Measurements from ENCODE around the gene MTHFR.
"Not testable (repeated sequence)": the region's sequence is repeated elsewhere in the genome, so short reads cannot be mapped to it uniquely, and the experiment has no call there.

MTHFR gene

GRCh38 chr1:11833900-11834299 is 28.1 kb upstream of the MTHFR start:
- no peak for DNase-seq (ENCODE audit: low read depth in 4 of 4, low spot score in 1 of 4)

DNA sequence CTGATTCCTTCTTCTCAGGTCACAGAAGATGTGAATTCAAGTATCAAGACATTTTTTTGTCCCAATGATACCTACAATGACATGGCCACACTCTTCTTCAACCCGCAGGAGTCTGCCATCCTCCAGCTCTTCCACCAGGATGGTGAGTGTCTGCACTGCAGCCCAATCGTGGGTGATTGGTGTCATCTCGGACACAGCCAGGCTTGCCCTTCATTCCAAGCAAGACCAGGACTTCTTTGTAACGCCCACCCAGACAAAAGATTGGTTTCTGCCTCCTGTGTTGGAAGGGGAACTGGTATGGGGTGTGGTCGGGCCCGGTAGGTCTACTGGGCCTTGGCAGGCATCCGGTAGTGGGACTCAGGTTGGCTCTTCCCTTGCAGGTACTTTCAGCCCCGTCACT is 27.7 kb upstream of the MTHFR start:
- DNase-seq (ENCODE audit: low read depth in 4 of 4, low spot score in 1 of 4) = no peak

DNA sequence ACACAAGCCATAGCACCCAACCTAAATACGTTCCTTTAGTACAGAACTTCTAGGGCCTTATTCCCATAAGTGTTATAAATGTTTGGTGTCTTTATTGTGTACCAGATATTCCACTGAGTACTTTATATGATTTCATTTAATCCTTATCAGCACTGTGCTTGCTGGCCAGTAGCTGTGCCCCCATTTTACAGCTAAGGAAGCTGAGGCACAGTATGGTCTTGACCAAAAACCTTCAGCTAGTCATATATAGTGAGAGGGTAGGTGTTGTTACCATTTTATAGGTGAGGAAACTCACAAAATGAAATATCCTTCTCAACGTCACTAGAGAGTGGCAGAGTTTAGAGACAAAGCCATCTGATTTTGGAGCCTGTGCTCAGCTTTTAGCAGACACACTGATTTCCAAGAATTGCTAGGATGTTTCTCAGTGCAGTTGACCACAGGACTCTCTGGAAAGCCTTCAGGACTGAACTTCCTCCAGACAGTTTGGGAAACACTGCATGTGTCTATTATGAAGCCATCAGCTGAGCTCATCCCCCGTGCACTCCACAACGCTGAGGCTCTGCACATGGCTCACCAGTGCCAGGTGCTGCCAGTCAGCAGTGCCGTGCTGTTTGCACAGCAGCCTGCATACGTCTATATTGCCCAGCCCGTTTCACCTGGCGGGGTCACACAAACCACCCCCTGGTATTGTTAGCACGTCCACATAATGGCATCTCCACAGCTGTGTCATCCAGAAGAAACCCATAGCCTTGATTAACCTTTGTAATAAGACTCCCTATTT is 26.4 kb upstream of the MTHFR start:
- DNase-seq (ENCODE audit: low read depth in 4 of 4, low spot score in 1 of 4) = no peak

GRCh38 chr1:11828511-11828910 is 22.7 kb upstream of the MTHFR start:
- no peak for DNase-seq (ENCODE audit: low read depth in 4 of 4, low spot score in 1 of 4)

DNA sequence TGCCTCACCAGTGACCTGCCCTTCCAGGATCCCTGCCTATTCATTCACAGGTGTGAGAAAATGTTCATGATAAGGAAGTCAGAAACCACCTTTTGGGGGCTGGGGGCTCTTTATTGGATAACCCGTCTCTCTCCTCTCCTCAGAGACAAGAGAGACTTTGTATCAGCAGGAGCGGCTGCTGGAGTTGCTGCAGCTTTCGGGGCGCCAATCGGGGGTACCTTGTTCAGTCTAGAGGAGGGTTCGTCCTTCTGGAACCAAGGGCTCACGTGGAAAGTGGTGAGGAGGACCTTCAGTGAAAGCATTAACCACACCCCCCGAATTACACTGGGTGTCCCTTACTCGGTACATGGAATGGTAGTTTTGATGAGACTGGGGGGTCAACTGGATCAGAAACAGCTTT is 21.2 kb upstream of the MTHFR start:
- no peak for DNase-seq (ENCODE audit: low read depth in 4 of 4, low spot score in 1 of 4)

DNA sequence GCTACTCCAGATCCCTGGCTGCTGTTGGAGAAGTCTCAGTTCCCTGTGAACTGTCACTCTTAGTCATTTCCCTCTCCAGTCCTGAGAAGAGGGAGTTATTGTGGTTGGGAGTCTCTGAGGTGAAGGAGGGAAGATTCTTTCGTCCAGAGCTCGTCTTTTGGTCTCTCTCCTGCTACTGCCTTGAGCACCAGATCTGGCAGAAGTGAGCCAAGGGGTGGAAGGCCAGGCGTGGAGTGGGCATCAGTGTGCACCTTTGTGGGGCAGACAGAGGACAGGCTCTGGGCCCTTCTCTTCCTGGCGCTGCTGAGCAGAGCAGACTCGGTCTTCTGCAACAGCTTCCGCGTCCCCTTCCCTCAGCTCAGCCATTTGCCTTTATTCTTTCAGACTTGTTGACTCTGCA is 19.4 kb upstream of the MTHFR start:
- DNase-seq (ENCODE audit: low read depth in 4 of 4, low spot score in 1 of 4) = no peak

GRCh38 chr1:11823366-11824137 is 17.8 kb upstream of the MTHFR start:
- DNase-seq (ENCODE audit: low read depth in 4 of 4, low spot score in 1 of 4) = no peak

GRCh38 chr1:11822091-11822490 is 16.3 kb upstream of the MTHFR start:
- DNase-seq (ENCODE audit: low read depth in 4 of 4, low spot score in 1 of 4) = no peak

GRCh38 chr1:11817192-11817591 is 11.4 kb upstream of the MTHFR start:
- no peak for DNase-seq (ENCODE audit: low read depth in 4 of 4, low spot score in 1 of 4)

DNA sequence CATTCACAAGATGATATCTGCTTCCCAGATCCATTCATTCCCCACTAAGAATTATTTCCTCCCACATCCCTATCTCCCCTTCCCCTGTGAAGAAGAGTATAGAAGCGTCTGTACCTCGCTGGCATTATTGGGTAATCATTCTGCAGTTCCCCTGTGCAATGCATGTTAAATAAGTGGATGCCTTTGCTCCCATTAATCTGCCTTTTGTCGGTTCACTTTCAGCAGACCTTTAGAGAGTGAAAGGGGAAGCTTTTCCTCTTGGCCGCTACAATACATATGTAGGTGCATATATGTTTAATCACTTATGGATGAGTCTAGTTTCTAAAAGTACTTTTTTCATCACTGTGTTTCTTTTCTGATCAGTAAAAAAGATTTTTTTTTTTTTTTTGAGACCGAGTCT is 7.3 kb upstream of the MTHFR start:
- DNase-seq (ENCODE audit: low read depth in 4 of 4, low spot score in 1 of 4) = no peak

- DNase-seq (ENCODE audit: low read depth in 4 of 4, low spot score in 1 of 4) = no peak
Observed at GRCh38 chr1:11807133-11807532, 1.4 kb upstream of the MTHFR start.

- no peak for DNase-seq (ENCODE audit: low read depth in 4 of 4, low spot score in 1 of 4)
Observed at GRCh38 chr1:11806307-11806936, 658 bp upstream of the MTHFR start.

DNA sequence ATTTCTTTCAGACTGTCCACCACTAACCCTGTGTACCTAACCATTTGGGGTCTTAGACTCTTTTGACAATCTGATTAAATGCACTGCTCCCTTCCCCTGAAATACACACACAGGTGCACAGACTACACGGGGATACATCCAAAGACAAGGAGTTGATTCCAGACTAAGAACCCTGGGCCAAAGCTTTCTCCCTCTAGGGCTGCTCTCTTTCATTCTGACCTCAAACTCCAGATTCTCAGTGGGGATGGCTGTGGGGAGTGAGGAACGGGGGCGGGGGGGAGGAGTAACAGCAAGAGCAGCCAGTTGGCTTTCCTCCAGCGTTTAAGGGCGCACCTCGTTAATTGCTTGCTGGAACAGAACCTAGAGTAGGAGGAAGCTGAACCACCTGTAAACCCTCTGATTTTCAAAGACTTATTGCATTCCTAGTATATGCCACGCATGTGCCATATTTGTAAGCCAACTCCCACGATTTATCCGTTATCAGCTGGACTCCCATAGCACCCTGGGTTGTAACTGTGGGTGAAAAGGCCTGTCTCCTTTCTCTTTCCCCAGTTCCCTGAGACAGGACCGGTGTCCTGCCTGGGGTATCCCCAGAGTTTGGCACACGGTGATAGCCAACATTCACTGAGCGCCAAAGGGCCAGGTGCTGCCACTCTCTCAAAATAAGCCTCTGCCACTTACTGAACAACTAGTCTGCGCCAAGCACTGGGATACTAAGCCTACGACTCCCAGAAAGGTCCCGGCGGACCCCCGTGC is 920 bp downstream of the MTHFR start:
- peak in 1 of 4 experiments; percentile 12 for DNase-seq (ENCODE audit: low read depth in 4 of 4, low spot score in 1 of 4)

GRCh38 chr1:11803924-11804665 is 1.7 kb downstream of the MTHFR start:
- not testable (repeated sequence) for DNase-seq (ENCODE audit: low read depth in 4 of 4, low spot score in 1 of 4)

DNA sequence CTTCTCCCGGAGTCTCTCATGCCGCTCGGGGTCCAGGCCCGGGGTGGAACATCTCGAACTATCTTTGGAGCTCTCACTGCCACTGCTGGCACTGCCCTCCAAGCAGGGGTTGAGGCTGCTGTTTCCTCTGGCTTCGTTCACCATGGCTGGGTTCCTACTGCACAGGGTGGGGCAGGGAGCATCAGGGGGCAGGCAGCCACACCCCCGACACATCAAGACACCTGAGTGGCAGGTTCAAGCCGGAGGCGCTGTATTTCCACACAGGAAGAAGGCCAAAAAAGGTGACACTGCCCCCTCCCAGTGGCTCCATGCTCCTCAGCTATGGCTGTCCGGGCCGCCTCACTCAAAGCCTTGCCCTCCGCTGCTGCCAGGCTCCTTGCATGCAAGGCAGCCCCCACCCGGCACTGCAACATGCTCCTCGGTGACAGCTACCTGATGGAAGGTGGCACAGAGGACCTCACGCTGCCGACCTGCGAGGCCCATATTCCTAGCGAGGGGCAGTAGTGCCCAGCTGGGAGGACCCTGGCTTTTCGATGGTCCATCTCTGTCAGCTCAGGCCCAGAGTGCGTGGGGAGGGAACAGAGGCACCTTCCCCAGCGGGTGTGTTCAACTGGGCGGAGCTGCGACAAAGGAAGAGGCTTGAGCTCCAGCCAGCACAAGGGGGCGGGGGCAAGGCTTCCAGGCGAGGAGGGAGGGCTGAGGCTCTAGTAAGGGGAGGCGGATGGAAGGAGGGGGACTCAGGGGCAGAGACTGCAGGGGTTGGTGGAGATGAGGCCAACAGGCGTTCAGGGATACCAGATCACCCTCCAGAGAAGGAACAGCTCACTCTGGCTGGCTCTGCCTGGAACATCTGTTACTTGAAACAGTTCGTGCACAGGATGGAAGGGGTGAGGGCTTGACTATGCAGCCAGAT is 2.5 kb downstream of the MTHFR start:
- DNase-seq (ENCODE audit: low read depth in 4 of 4, low spot score in 1 of 4) = peak in 3 of 4 experiments; percentile 34 to 69 (median 52)

- DNase-seq (ENCODE audit: low read depth in 4 of 4, low spot score in 1 of 4) = no peak
Observed at GRCh38 chr1:11802616-11802972, 3.2 kb downstream of the MTHFR start.

DNA sequence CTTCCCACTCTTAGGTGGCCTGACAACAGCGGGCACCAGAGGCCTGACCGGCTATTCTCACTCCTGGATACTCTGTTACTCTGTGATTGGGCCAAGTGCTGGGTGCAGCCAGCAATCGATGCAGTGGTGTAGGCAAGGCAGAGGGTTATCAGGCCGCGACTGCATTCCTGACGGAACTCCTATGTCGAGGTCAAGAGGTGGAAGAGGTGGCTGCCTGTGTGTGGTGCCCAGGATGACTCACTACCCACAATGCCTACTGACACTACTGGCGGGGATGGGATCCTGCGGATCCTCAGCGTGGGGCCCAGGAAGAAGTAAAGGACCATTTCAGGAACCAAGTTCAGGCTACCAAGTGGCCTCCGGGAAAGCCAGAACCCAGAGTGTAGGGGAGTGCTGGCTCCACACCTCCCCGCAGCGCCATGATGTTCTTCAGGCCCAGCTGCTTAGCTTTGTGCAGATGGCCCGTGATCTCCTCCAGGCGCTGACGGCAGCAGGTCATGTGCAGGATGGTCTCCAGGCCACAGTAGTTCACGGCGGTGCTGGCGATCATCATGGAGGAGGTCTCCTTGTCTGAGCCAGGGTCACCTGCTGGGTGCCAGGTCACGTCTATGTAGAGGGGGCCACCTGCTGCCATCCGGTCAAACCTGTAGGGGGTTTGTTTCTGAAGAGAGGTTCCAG is 4.9 kb downstream of the MTHFR start:
- no peak for DNase-seq (ENCODE audit: low read depth in 4 of 4, low spot score in 1 of 4)

- DNase-seq (ENCODE audit: low read depth in 4 of 4, low spot score in 1 of 4) = no peak
Observed at GRCh38 chr1:11800391-11800755, 5.4 kb downstream of the MTHFR start.

DNA sequence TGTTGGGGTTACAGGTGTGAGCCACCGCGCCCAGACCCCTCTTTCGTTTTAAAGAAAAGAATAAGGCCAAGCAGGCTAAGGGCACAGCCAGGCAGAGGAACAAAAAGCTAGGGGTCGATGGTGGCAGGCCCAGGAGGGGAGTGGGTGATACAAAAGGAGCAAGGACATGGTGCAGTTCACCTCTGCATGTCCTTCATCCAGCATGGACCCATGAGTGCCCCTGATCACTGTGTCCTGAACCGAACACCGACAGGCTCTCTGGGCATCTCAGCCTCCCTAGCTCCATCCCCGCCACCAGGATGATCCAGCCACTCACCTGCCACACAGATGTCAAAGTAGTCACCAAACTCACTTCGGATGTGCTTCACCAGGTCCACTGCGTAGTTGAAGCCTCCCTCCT is 5.9 kb downstream of the MTHFR start:
- no peak for DNase-seq (ENCODE audit: low read depth in 4 of 4, low spot score in 1 of 4)

Data from stimulated activated CD4-positive, alpha-beta T cell treated with anti-CD3 and anti-CD28 coated beads, Interleukin-1b, Interleukin-23, amount 100 ng/mL, for 24 hours (primary cell).